H1 (cell line): ENCODE data around the gene CKS1B.

Source experiments
- CTCF ChIP-seq, 3 experiments: IDR thresholded peaks; 1 replicate in 2 of 3; 2 replicates in 1 of 3; pipeline versions ENCODE4 v1.5.1 to v1.6.1; 2011; ENCODE audit warnings: low read length in 3 of 3, mild to moderate bottlenecking in 3 of 3, inconsistent platforms in 2 of 3, low read depth in 1 of 3, moderate library complexity in 1 of 3; ENCODE audit not compliant: insufficient read depth in 1 of 3; ENCODE audit errors: control extremely low read depth in 1 of 3
- PHF8 ChIP-seq: fragments of 200-600 bp; sonication (generic); conservative IDR thresholded peaks from 2 replicates; pipeline ENCODE4 v1.7.1; 2012; ENCODE audit warnings: low read depth, mild to moderate bottlenecking, inconsistent platforms, low read length, moderate library complexity
- POLR2AphosphoS5 ChIP-seq: IDR thresholded peaks from 2 replicates; pipeline ENCODE4 v1.6.1; 2011; ENCODE audit warnings: low read depth, low read length

- no peak for TF ChIP-seq CTCF (IDR thresholded peaks at IDR 0.05; ENCODE audit: control extremely low read depth in 1 of 3, insufficient read depth in 1 of 3, low read depth in 1 of 3, low read length in 3 of 3)
- TF ChIP-seq POLR2AphosphoS5 = no peak
- TF ChIP-seq PHF8 = no peak
Measured at GRCh38 chr1:155016231-155016831, 41.9 kb downstream of the CKS1B start.
